WERI-Rb-1 (cell line): ENCODE results near the gene FBXO10.

ENCODE experiments used
- DNase-seq: peaks from one replicate; pipeline ENCODE4 v3.0.0-alpha.2; 2020
- H3K27ac ChIP-seq: fragments of 250-450 bp; sonication (Bioruptor Pico); 2 replicates; pipeline ENCODE4 v1.5.1; 2020; ENCODE audit warnings: mild to moderate bottlenecking, moderate library complexity
- H3K27me3 ChIP-seq: fragments of 250-450 bp; sonication (Bioruptor Pico); 2 replicates; pipeline ENCODE4 v1.5.1; 2021; ENCODE audit warnings: mild to moderate bottlenecking, low read depth, moderate library complexity; ENCODE audit not compliant: insufficient read depth, severe bottlenecking
- H3K36me3 ChIP-seq: fragments of 250-450 bp; sonication (Bioruptor Pico); 2 replicates; pipeline ENCODE4 v1.5.1; 2020; ENCODE audit warnings: mild to moderate bottlenecking, moderate library complexity
- H3K4me3 ChIP-seq: 2 replicates; pipeline ENCODE4 v1.5.1; 2011; ENCODE audit warnings: low read depth, mild to moderate bottlenecking, control low read depth, low read length
- H3K9me3 ChIP-seq: fragments of 250-450 bp; sonication (Bioruptor Pico); 2 replicates; pipeline ENCODE4 v1.5.1; 2021; ENCODE audit warnings: mild to moderate bottlenecking, moderate library complexity; ENCODE audit not compliant: severe bottlenecking
- TF ChIP-seq, protein P1 (sequence below): IDR thresholded peaks from 2 replicates; pipeline ENCODE4 v1.5.1; 2011; ENCODE audit warnings: low read depth, mild to moderate bottlenecking, control low read depth, inconsistent platforms, low read length

The FBXO10 gene

DNA sequence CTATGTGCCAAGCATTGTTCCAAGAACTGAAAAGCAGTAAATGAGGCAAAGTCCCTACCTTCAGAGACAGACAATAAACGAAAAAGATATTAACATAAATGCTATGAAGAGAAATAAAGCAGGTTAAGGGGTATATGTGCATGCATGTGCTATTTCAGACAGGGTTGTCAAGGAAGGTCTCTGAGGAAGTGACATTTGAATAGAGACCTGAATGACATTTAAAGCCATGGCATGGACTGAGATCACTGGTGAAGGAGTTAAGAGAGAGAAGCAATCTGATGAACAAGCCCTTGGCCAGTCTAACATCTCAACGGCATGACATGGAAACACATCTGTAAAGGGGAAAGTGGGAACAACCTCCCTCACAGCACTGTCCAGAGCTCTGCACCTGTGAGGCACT, 14.5 kb downstream of the FBXO10 start:
- Histone ChIP-seq H3K9me3 (peaks cover 18% of the 10 kb centered on the region), H3K36me3 (peaks cover 76% of the 10 kb centered on the region), H3K4me3 (no peak overlapping the region), H3K27me3 (no peaks in the 10 kb centered on the region), H3K27ac (no peak overlapping the region)
- TF ChIP-seq, protein P1, sequence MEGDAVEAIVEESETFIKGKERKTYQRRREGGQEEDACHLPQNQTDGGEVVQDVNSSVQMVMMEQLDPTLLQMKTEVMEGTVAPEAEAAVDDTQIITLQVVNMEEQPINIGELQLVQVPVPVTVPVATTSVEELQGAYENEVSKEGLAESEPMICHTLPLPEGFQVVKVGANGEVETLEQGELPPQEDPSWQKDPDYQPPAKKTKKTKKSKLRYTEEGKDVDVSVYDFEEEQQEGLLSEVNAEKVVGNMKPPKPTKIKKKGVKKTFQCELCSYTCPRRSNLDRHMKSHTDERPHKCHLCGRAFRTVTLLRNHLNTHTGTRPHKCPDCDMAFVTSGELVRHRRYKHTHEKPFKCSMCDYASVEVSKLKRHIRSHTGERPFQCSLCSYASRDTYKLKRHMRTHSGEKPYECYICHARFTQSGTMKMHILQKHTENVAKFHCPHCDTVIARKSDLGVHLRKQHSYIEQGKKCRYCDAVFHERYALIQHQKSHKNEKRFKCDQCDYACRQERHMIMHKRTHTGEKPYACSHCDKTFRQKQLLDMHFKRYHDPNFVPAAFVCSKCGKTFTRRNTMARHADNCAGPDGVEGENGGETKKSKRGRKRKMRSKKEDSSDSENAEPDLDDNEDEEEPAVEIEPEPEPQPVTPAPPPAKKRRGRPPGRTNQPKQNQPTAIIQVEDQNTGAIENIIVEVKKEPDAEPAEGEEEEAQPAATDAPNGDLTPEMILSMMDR, result no peak
- no peak for DNase-seq

DNA sequence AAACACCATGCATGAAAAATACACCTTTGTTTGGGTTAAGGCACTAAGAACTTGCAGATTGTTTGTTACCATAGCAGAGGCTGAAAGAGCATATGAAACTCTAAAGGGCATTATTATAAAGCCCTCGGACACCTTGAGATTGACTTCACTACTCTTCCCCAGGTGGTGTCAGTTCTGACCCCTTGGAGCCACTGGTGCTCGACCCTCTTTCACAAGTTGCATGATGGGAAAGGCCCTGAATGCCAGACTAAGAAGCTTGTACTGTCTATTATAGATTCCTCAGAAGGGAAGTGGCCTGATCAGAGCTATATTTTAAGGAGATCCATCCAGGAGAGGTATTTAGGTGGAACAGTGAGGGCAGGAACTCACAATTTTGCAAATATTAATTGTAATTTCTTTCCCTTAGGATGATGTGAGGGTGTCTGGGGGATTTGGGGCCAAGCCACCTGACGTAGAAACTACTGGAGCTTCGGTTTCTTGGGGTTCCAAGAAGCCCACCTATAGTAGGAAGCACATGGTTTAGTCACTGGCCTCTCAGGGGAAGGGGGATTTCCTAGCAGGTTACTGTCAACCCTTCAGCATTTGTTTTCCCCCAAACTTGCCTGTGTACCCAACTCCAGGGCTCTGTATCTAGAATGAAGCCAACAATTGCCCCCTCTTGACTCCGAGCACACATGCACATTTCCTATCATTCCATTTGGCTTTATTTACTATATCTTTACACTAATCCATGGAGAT, 16.2 kb downstream of the FBXO10 start:
- Histone ChIP-seq H3K4me3 (no peak overlapping the region), H3K27me3 (no peaks in the 10 kb centered on the region), H3K9me3 (peaks cover 13% of the 10 kb centered on the region), H3K36me3 (peaks cover 66% of the 10 kb centered on the region), H3K27ac (no peak overlapping the region)
- DNase-seq, result no peak
- TF ChIP-seq, protein P1, result no peak

DNA sequence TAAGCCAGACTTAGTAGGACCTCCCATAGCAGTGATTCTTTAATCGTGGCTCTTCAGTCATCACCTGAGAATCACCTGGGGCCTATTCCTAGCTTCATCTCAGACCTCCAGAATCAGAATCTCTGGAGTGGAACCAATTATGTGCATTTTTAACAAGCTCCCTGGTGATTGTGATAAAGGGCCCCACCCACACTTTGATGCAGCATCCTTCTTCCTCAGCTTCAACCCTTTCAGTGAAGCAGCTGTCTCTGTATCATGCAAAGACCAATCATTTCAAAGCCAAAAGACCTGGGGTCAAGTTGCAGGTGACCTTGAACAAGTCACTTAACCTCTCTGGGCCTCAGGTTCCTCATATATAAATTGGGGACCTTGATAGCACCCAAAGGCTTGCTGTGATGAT, 17.1 kb downstream of the FBXO10 start:
- TF ChIP-seq, protein P1, result no peak
- H3K9me3 ChIP-seq, result peaks cover 5% of the 10 kb centered on the region
- no peaks in the 10 kb centered on the region for H3K27me3 ChIP-seq
- no peak overlapping the region for H3K27ac ChIP-seq
- DNase-seq, result no peak
- no peak overlapping the region for H3K4me3 ChIP-seq
- peaks cover 64% of the 10 kb centered on the region for H3K36me3 ChIP-seq

DNA sequence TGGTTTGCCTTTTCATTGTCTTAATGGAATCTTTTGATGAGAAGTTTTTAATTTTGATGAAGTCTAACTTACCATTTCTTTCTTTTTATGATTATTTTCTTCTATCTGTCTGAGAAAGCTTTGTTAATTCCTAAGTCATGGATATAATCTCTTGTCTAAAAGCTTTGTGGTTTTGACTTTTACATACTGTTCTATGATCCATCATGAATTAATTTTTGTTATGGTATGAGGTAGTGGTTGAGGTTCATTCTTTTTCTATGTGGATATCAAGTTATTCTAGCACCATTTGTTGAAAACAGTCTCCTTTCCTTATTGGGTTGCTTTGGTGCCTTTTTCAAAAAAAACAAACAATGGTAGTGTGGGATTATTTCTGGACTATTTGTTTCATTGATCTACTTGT, 20.4 kb downstream of the FBXO10 start:
- Histone ChIP-seq H3K36me3 (peaks cover 54% of the 10 kb centered on the region), H3K9me3 (no peaks in the 10 kb centered on the region), H3K27ac (no peak overlapping the region), H3K27me3 (no peaks in the 10 kb centered on the region), H3K4me3 (no peak overlapping the region)
- TF ChIP-seq, protein P1, result no peak
- DNase-seq, result no peak

DNA sequence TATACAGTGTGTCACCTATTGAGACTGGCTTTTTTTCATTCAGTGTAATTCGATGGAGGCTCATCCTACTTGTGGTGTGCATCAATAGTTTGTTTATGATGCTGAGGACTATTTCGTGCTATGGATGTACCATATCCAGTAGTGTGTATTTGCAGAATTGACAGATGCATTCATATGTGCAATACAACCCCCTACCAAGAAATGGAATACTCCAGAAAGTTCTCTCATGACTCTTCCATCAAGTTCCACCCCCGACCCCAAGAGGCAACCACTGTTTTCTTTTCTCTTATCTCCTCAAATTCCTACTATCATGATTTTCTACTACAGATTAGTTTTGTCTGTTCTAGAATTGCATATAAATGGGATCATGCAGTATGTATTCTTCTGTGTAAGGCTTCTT, 21.9 kb downstream of the FBXO10 start:
- Histone ChIP-seq H3K27me3 (no peaks in the 10 kb centered on the region), H3K9me3 (no peaks in the 10 kb centered on the region), H3K27ac (no peak overlapping the region), H3K36me3 (peaks cover 45% of the 10 kb centered on the region), H3K4me3 (no peak overlapping the region)
- DNase-seq, result no peak
- TF ChIP-seq, protein P1, result no peak

DNA sequence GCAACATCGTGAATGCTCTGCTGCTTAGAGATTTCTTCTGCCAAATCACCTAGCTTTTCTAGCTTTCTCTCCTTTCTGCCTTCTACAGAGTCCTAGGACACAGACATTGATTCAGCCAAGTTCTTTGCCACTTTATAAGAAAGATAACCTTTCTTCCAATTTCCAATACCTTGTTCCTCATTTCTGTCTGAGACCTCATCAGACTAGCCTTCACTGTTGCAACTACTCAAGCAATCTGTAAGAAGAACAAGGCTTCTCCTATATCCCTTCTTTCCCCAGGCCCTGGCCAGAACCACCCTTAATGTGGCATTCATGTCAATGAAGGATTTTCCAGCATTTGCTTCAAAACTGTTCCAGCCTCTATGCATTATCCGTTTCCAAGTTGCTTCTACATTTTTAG, 24.3 kb downstream of the FBXO10 start:
- Histone ChIP-seq H3K9me3 (no peaks in the 10 kb centered on the region), H3K36me3 (peaks cover 46% of the 10 kb centered on the region), H3K27ac (no peak overlapping the region), H3K4me3 (no peak overlapping the region), H3K27me3 (no peaks in the 10 kb centered on the region)
- DNase-seq, result no peak
- TF ChIP-seq, protein P1, result no peak
